Tibial nerve (tissue), 4 donors: ENCODE measurements around the gene FOXE3.

Experiments
- EP300 ChIP-seq, 2 donors: sonication (generic); formaldehyde crosslinking; IDR thresholded peaks; one replicate each; pipeline ENCODE4 v1.6.1; 2017; ENCODE audit warnings: antibody characterized with exemption in 2 of 2, mild to moderate bottlenecking in 1 of 2
- POLR2A ChIP-seq, 2 donors: fragments of 450-650 bp; IDR thresholded peaks; one replicate each; pipeline ENCODE4 v1.6.1; 2017; ENCODE audit warnings: antibody characterized with exemption in 2 of 2, mild to moderate bottlenecking in 2 of 2, moderate library complexity in 2 of 2
- TF ChIP-seq, protein P1 (sequence below), 5 experiments: fragments of 200-600 bp in 3 of 5; fragments of 450-650 bp in 2 of 5; sonication (generic) in 3 of 5; IDR thresholded peaks; one replicate each; pipeline ENCODE4 v1.5.1; 2016 to 2019; ENCODE audit warnings: antibody characterized with exemption in 5 of 5, mild to moderate bottlenecking in 3 of 5, moderate library complexity in 2 of 5

DNA sequence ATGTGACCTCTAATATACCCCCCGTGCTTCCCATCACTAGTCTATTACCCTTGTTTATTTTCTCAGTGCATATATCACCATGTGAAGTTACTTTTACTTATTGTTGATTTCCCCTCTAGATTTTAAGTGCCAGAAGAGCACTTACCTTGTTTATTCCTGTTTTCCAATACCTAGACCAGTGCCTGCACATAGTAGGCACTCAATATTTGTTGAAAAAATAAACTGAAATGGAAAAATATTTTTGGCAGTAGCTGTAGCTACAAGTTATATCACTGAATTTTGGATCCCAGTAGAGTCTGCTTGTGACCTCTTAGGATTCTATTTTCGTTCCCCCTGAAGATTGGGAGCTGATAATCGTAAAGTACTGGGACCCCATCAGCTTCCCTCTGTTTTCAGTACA is 32.0 kb upstream of the FOXE3 start:
- TF ChIP-seq, protein P1, sequence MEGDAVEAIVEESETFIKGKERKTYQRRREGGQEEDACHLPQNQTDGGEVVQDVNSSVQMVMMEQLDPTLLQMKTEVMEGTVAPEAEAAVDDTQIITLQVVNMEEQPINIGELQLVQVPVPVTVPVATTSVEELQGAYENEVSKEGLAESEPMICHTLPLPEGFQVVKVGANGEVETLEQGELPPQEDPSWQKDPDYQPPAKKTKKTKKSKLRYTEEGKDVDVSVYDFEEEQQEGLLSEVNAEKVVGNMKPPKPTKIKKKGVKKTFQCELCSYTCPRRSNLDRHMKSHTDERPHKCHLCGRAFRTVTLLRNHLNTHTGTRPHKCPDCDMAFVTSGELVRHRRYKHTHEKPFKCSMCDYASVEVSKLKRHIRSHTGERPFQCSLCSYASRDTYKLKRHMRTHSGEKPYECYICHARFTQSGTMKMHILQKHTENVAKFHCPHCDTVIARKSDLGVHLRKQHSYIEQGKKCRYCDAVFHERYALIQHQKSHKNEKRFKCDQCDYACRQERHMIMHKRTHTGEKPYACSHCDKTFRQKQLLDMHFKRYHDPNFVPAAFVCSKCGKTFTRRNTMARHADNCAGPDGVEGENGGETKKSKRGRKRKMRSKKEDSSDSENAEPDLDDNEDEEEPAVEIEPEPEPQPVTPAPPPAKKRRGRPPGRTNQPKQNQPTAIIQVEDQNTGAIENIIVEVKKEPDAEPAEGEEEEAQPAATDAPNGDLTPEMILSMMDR (IDR thresholded peaks at IDR 0.05), result no peak
- TF ChIP-seq POLR2A (IDR thresholded peaks at IDR 0.05) (no peak), EP300 (IDR thresholded peaks at IDR 0.05) (no peak)
